ENCODE data around the gene ENPP6. TPM values are rescaled to one million over a fixed set of nuclear protein-coding genes. Genes with fewer than 3 reads are reported as not detected.
"Not testable (repeated sequence)": the region's sequence is repeated elsewhere in the genome, so short reads cannot be mapped to it uniquely, and the experiment has no call there.

ENPP6 gene
- total RNA-seq, 1 donor from 2014 or later: not detected

GRCh38 chr4:184142121-184143000 lies 75.3 kb downstream of the ENPP6 start:
- no peak overlapping the region for H3K4me3 Mint-ChIP-seq
- H3K9me3 Mint-ChIP-seq: peaks cover 5% of the 10 kb centered on the region
- peak overlapping the region; percentile 8 for H3K27ac Mint-ChIP-seq (ENCODE audit: unreplicated experiment)
- peaks cover 9% of the 10 kb centered on the region for H3K4me1 Mint-ChIP-seq
- peaks cover 11% of the 10 kb centered on the region for H3K36me3 Mint-ChIP-seq (ENCODE audit: low read depth)
- no peak for TF ChIP-seq CTCF (conservative IDR thresholded peaks at IDR 0.05)
- no peak for DNase-seq (ENCODE audit: low read depth, low spot score)
- no peaks in the 10 kb centered on the region for H3K27me3 Mint-ChIP-seq (ENCODE audit: low read depth)

GRCh38 chr4:184140901-184141300 lies 76.8 kb downstream of the ENPP6 start:
- not testable (repeated sequence) for H3K27me3 Mint-ChIP-seq (ENCODE audit: low read depth); H3K4me1 Mint-ChIP-seq; H3K27ac Mint-ChIP-seq (ENCODE audit: unreplicated experiment); H3K4me3 Mint-ChIP-seq; DNase-seq (ENCODE audit: low read depth, low spot score)
- peaks cover 12% of the 10 kb centered on the region for H3K9me3 Mint-ChIP-seq
- peaks cover 18% of the 10 kb centered on the region for H3K36me3 Mint-ChIP-seq (ENCODE audit: low read depth)

- DNase-seq (ENCODE audit: low read depth, low spot score): no peak
- peaks cover 15% of the 10 kb centered on the region for H3K36me3 Mint-ChIP-seq (ENCODE audit: low read depth)
- no peak overlapping the region for H3K4me3 Mint-ChIP-seq
- no peak overlapping the region for H3K27ac Mint-ChIP-seq (ENCODE audit: unreplicated experiment)
- TF ChIP-seq CTCF (conservative IDR thresholded peaks at IDR 0.05): no peak
- no peaks in the 10 kb centered on the region for H3K27me3 Mint-ChIP-seq (ENCODE audit: low read depth)
- no peaks in the 10 kb centered on the region for H3K4me1 Mint-ChIP-seq
- peaks cover 12% of the 10 kb centered on the region for H3K9me3 Mint-ChIP-seq
Observed at GRCh38 chr4:184136525-184136924, 81.1 kb downstream of the ENPP6 start.

GRCh38 chr4:184126800-184127199 lies 90.9 kb downstream of the ENPP6 start:
- DNase-seq (ENCODE audit: low read depth, low spot score): no peak
- Mint-ChIP-seq H3K36me3 (ENCODE audit: low read depth) (no peaks in the 10 kb centered on the region), H3K9me3 (peaks cover 4% of the 10 kb centered on the region), H3K4me3 (no peak overlapping the region), H3K27me3 (ENCODE audit: low read depth) (no peaks in the 10 kb centered on the region), H3K27ac (ENCODE audit: unreplicated experiment) (no peak overlapping the region), H3K4me1 (no peaks in the 10 kb centered on the region)
- no peak for TF ChIP-seq CTCF (conservative IDR thresholded peaks at IDR 0.05)

GRCh38 chr4:184122631-184123408 lies 94.9 kb downstream of the ENPP6 start:
- TF ChIP-seq CTCF (conservative IDR thresholded peaks at IDR 0.05): no peak
- H3K9me3 Mint-ChIP-seq: peaks cover 4% of the 10 kb centered on the region
- H3K4me3 Mint-ChIP-seq: no peak overlapping the region
- H3K27me3 Mint-ChIP-seq (ENCODE audit: low read depth): no peaks in the 10 kb centered on the region
- H3K27ac Mint-ChIP-seq (ENCODE audit: unreplicated experiment): no peak overlapping the region
- no peak for DNase-seq (ENCODE audit: low read depth, low spot score)
- no peaks in the 10 kb centered on the region for H3K4me1 Mint-ChIP-seq
- H3K36me3 Mint-ChIP-seq (ENCODE audit: low read depth): no peaks in the 10 kb centered on the region
